Memory B cell (primary cell): ENCODE results near the gene C17orf67.
A peak's percentile ranks its signal among the peaks of the same experiment; 100 is the strongest.

Source experiments
- ATAC-seq: fragments of 150-1000 bp; cut with Tn5 transposase; 2 replicates; pipeline ENCODE4 v1.10.0; 2021; ENCODE audit warnings: low read depth, mild to moderate bottlenecking, moderate library complexity
- DNase-seq, 2 donors: peaks; one replicate each; pipeline ENCODE4 v3.0.0; 2022; ENCODE audit warnings: low spot score in 2 of 2
- H3K27ac Mint-ChIP-seq: one replicate; pipeline ENCODE4 v1.8.0; 2022; ENCODE audit warnings: mild to moderate bottlenecking, moderate library complexity, mixed read lengths
- H3K27me3 Mint-ChIP-seq: one replicate; pipeline ENCODE4 v1.8.0; 2022; ENCODE audit warnings: mixed read lengths
- H3K36me3 Mint-ChIP-seq: one replicate; pipeline ENCODE4 v1.8.0; 2022; ENCODE audit warnings: mild to moderate bottlenecking, mixed read lengths
- H3K4me1 Mint-ChIP-seq: one replicate; pipeline ENCODE4 v1.8.0; 2022; ENCODE audit warnings: mixed read lengths
- H3K4me3 Mint-ChIP-seq: one replicate; pipeline ENCODE4 v1.8.0; 2022; ENCODE audit warnings: mild to moderate bottlenecking, moderate library complexity, mixed read lengths
- H3K9me3 Mint-ChIP-seq: one replicate; pipeline ENCODE4 v1.8.0; 2022; ENCODE audit warnings: mixed read lengths

C17orf67 gene

DNA sequence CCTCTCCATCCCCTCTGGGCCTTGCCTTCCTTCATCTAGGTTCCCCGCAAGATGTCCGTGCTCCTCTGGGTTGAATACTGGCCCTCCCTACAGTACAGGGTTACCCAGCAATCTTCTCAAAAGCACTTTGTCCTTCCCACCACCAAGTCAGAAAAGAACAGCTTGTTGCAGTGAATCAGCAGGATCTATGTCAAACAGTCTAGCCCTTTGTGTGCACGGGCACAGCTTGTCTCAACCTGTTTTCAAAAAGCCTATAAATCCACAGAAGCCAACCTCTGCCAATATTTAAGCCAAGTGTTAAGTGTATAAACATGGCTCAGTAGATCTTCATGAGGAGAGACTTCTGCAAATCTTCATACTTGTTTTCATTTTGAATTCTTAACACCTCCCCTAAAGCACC, 25.2 kb downstream of the C17orf67 start:
- ATAC-seq (no peak), DNase-seq (no peak)
- Mint-ChIP-seq H3K27ac (no peak overlapping the region), H3K36me3 (peaks cover 10% of the 10 kb centered on the region), H3K4me3 (no peak overlapping the region), H3K27me3 (no peaks in the 10 kb centered on the region), H3K9me3 (no peaks in the 10 kb centered on the region), H3K4me1 (no peaks in the 10 kb centered on the region)

DNA sequence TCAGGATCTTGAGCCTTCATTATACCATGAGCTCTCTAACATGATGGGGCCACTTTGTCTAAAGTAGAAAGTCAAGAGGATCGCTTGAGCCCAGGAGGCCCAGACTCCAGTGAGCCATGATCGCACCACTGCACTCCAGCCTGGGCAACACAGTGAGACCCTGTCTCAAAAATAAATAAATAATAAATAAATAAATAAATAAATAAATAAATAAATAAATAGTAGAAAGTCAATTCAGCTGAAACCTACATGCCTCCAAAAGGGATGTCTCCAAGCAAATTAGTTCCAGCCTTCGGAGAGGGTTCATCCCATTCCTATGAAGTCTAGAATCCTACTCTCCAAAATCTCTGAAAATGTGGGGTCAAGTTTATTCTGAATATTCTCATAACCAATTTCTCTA, 26.0 kb downstream of the C17orf67 start:
- H3K4me1 Mint-ChIP-seq: no peaks in the 10 kb centered on the region
- no peak overlapping the region for H3K27ac Mint-ChIP-seq
- DNase-seq (no peak), ATAC-seq (no peak)
- peaks cover 11% of the 10 kb centered on the region for H3K36me3 Mint-ChIP-seq
- H3K9me3 Mint-ChIP-seq: no peaks in the 10 kb centered on the region
- H3K4me3 Mint-ChIP-seq: no peak overlapping the region
- no peaks in the 10 kb centered on the region for H3K27me3 Mint-ChIP-seq

DNA sequence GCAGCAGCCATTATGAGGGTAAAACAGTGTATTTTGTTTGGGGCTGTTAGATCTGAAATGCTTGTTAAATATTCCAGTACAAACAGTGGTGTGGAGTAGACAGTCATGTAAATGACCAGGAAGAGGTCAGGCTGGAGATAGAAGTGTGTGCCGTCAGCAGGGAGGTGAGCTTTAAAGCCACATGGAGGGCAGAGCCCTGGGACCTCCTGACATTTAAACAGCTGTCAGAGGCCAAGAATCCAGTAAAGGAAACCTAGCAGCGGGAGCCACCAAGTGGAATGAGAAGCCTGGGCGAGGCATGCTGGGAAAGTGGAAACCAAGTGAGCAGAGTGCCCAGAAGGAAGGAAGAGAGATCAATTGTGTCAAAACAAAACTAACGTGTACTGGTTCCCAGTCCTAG, 26.8 kb downstream of the C17orf67 start:
- Mint-ChIP-seq H3K4me1 (no peaks in the 10 kb centered on the region), H3K9me3 (no peaks in the 10 kb centered on the region), H3K36me3 (peaks cover 11% of the 10 kb centered on the region), H3K27me3 (no peaks in the 10 kb centered on the region), H3K4me3 (no peak overlapping the region), H3K27ac (no peak overlapping the region)
- ATAC-seq: no peak
- DNase-seq: no peak

DNA sequence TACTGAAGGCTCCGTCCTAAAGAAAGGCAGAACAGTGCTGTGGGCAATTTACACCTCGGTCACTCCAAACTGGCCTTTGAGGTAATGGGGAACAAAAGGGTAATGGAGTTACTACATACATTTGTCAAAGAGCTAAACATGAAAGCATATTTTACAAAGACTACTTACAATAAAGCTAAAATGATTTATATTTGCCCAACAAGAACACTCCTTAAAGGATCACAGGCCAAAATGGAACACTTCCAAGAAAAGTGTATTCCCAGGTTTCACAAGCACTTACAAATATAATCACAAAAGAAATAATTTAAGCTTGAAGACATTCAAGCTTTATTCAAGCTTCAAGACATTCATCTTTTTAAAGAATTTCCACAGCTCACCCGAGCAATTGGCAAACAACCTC, 29.3 kb downstream of the C17orf67 start:
- peaks cover 14% of the 10 kb centered on the region for H3K36me3 Mint-ChIP-seq
- H3K27me3 Mint-ChIP-seq: no peaks in the 10 kb centered on the region
- ATAC-seq: no peak
- DNase-seq: no peak
- H3K9me3 Mint-ChIP-seq: no peaks in the 10 kb centered on the region
- no peaks in the 10 kb centered on the region for H3K4me1 Mint-ChIP-seq
- H3K4me3 Mint-ChIP-seq: no peak overlapping the region
- H3K27ac Mint-ChIP-seq: no peak overlapping the region

DNA sequence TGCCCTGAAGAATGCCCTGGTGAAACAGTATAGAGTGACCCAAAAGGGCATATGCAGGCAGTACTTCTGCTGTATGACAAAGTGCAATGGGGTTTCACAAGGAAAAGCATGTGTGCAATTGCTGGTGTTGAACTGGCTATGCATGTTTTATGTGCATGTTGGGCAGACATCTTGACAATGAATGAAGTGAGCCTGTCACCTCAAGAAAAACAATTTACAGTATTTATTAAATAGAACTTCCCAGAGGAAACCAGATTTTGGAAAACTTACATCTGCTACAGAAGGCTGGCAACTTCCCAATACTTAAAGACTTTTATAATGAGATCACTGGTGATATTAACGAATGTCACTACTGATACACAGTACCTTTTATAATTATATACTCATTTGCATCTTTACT, 30.6 kb downstream of the C17orf67 start:
- no peak overlapping the region for H3K4me3 Mint-ChIP-seq
- H3K9me3 Mint-ChIP-seq: no peaks in the 10 kb centered on the region

DNA sequence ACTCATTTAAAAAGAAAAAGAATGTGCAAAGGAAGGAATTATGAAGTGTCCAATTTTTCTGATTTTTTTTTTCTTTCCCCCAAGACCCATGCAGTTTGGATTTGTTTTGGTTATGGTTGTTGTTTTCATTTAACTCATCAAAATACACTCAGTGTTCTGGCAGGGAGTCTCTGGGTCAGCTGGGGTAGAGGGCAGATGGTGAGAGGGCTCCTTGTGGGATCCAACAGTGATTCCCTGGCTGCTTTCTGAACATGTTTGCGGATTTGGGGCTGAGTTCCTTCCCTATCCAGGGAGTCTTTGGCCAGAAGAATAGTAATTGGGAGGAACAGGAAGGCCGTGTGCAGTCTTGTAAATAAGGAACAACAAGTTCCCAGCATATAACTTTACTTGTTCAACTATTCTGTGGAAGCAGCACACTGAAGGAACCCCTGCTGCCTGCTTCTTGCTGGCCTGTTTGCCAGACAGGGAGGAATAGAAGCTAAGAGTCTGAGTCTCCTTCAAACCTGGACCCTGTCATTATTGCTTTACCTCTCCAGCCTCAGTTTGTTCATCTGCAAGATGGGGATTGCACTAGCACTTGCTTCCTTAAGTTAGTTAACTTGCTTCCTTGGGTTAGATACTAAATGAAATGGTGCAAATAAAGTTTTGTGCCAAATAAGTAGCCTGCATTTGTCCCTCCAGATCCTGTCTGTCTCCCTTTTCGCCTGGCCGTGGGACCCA, 32.1 kb downstream of the C17orf67 start:
- H3K27me3 Mint-ChIP-seq: no peaks in the 10 kb centered on the region
- no peaks in the 10 kb centered on the region for H3K4me1 Mint-ChIP-seq
- H3K27ac Mint-ChIP-seq: no peak overlapping the region
- no peak overlapping the region for H3K4me3 Mint-ChIP-seq
- no peaks in the 10 kb centered on the region for H3K9me3 Mint-ChIP-seq
- DNase-seq: no peak
- no peak for ATAC-seq
- peaks cover 14% of the 10 kb centered on the region for H3K36me3 Mint-ChIP-seq

More for the DNA sequence above, 30.6 kb downstream of the C17orf67 start:
- no peak for DNase-seq
- no peaks in the 10 kb centered on the region for H3K4me1 Mint-ChIP-seq
- no peaks in the 10 kb centered on the region for H3K27me3 Mint-ChIP-seq
- H3K27ac Mint-ChIP-seq: no peak overlapping the region
- peaks cover 14% of the 10 kb centered on the region for H3K36me3 Mint-ChIP-seq
- ATAC-seq: no peak

DNA sequence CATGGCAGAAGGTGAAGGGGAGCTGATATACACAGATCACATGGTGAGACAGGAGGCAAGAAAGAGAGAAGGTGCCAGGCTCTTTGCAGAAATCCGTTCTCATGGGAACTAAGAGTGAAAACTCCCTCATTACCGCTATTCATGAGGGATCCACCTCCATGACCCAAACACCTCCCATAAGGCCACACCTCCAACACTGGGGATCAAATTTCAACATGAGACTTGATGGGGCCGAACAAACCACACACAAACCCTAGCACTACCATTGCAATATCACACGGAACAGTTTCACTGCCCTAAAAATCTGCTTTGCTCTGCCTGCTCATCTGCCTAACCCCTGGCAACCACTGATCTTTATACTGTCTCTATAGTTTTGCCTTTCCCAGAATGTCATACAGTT, 34.8 kb downstream of the C17orf67 start:
- DNase-seq: no peak
- Mint-ChIP-seq H3K27ac (no peak overlapping the region), H3K27me3 (no peaks in the 10 kb centered on the region), H3K4me3 (no peak overlapping the region), H3K36me3 (peaks cover 17% of the 10 kb centered on the region), H3K9me3 (no peaks in the 10 kb centered on the region), H3K4me1 (no peaks in the 10 kb centered on the region)
- ATAC-seq: no peak

DNA sequence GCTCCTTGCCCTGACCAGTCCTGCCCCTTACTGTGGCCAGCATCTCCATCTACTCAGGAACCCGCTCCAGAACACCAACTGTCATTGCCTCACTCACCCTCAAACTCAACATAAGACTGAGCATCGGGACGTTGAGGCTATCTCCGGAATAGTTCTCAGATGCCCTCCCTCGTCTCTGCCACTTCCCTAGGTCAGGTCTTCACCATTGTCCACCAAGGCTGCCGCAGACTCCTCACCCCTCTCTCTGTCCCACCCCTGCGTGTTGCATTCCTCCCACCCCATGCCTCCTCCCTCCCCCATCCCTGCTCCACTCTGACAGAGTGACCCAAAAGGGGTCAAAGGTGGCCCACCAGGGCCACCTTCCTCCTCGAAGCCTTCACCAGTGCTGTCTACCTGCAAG, 37.2 kb downstream of the C17orf67 start:
- ATAC-seq (no peak), DNase-seq (no peak)
- Mint-ChIP-seq H3K27ac (no peak overlapping the region), H3K4me1 (peaks cover 7% of the 10 kb centered on the region), H3K9me3 (peaks cover 7% of the 10 kb centered on the region), H3K36me3 (peaks cover 23% of the 10 kb centered on the region), H3K27me3 (no peaks in the 10 kb centered on the region), H3K4me3 (no peak overlapping the region)

DNA sequence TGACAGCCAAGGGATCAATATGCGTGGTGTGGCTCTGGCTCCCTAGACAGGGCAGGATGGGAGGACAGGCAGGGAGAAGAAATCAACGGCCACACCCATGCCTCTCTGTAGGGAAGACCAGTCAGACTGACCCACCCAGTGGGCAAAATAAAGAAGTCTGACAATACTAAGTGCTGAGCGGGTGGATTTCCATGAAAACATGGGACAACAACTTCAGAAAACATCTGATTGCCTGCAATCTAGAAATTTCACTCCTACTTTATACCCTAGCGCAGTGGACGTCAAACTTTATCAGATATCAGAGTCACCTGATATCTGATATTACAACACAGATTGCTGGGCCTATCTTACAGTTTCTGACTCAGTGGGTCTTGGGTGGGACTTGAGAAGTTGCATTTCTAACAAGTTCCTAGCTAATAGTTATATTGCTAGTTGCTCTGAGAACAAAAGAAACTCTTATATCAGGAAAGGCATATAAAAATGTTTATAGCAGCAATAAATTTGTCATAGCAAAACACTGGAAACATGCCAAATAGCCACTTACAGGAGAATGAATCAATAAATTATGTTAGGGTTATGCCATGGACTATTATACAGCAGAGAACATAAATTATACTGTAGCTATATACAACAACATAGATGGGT, 38.4 kb downstream of the C17orf67 start:
- Mint-ChIP-seq H3K36me3 (peaks cover 24% of the 10 kb centered on the region), H3K27me3 (no peaks in the 10 kb centered on the region), H3K4me1 (peaks cover 7% of the 10 kb centered on the region), H3K27ac (no peak overlapping the region), H3K9me3 (peaks cover 7% of the 10 kb centered on the region), H3K4me3 (no peak overlapping the region)
- DNase-seq (no peak), ATAC-seq (no peak)

DNA sequence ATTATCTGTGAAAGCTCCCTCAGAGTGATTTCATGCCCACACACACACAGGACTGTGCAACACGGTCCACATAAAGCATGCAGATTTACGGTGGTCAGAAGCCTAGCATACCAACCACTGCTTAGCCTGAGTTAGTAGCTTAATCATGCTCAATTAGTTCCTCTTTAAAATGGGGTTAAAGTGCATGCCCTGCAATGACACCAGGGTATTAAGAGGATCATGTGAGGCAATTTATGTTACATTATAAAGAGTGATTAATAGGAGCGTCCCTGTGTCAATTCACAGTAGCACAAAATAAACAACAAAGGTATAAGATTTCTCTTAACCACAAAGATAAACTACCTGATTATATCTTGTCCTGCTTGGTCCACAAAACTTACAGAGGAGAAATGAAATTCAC, 39.8 kb downstream of the C17orf67 start:
- H3K27me3 Mint-ChIP-seq: no peaks in the 10 kb centered on the region
- ATAC-seq: no peak
- no peak overlapping the region for H3K27ac Mint-ChIP-seq
- no peak for DNase-seq
- H3K9me3 Mint-ChIP-seq: peaks cover 7% of the 10 kb centered on the region
- H3K36me3 Mint-ChIP-seq: peaks cover 23% of the 10 kb centered on the region
- peaks cover 7% of the 10 kb centered on the region for H3K4me1 Mint-ChIP-seq
- H3K4me3 Mint-ChIP-seq: no peak overlapping the region

DNA sequence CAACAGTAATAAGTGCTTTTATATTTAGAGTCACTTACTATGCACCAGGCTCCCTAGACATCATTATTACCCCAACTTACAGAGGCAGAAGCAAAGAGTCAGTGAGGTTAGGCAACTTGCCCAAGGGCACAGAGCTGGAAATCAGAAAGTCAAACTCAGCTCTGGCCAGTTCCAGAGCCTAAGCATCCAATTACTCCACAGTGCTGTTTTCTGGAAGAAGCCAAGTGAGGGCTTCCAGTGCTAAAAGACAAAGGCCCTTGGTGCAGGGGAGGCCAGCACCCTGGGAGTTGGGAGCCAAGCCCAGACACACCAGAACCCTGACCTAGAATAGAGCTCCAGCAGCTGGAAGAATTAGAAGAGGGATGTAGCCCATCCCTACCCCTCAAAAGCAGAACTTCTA, 40.2 kb downstream of the C17orf67 start:
- no peak overlapping the region for H3K4me3 Mint-ChIP-seq
- peaks cover 23% of the 10 kb centered on the region for H3K36me3 Mint-ChIP-seq
- no peak overlapping the region for H3K27ac Mint-ChIP-seq
- peaks cover 7% of the 10 kb centered on the region for H3K4me1 Mint-ChIP-seq
- H3K9me3 Mint-ChIP-seq: peaks cover 7% of the 10 kb centered on the region
- DNase-seq (no peak), ATAC-seq (no peak)
- H3K27me3 Mint-ChIP-seq: no peaks in the 10 kb centered on the region

DNA sequence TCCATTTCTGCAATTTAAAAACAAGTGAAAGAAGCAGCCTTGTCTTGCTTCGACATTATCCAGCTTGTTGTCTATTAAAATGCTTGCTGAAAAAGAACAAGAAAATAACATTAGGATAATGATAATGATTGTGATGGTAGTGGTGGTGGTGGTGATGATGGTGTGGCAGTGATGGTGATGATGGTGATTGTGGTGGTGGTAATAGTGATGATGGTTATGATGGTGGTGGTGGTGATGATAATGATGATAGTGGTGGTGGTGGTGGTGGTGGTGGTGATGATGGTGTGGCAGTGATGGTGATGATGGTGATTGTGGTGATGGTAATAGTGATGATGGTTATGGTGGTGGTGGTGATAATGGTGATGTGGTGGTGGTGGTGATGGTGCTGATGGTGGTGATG, 41.5 kb downstream of the C17orf67 start:
- H3K27me3 Mint-ChIP-seq: no peaks in the 10 kb centered on the region
- peaks cover 21% of the 10 kb centered on the region for H3K36me3 Mint-ChIP-seq
- ATAC-seq (no peak), DNase-seq (no peak)
- H3K9me3 Mint-ChIP-seq: peaks cover 7% of the 10 kb centered on the region
- H3K4me3 Mint-ChIP-seq: no peak overlapping the region
- peaks cover 9% of the 10 kb centered on the region for H3K4me1 Mint-ChIP-seq
- H3K27ac Mint-ChIP-seq: no peak overlapping the region

DNA sequence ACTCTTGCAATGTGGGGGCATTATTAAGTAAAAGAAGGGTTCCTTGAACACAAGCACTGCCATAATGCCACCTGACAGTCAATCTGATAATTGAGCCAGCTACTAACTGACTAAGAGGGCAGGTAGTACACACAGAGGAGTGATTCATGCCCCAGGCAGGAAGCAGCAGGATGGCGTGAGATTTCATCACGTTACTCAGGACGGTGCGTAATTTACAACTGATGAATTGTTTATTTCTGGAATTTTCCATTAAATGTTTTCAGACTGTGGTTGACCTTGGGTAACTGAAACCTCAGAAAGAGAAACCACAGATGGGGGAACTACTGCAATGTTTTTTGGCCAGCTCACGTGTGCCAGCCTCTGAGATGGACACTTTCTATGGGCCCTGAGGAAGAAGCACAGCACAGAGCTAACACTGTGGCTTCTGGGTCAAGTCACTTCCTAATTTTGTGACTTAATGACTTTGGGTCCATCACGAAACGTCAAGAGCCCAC, 46.7 kb downstream of the C17orf67 start:
- peaks cover 6% of the 10 kb centered on the region for H3K4me1 Mint-ChIP-seq
- peak; percentile 53 for ATAC-seq
- H3K27me3 Mint-ChIP-seq: peaks cover 4% of the 10 kb centered on the region
- DNase-seq: no peak
- peak overlapping the region; percentile 3 for H3K4me3 Mint-ChIP-seq
- H3K36me3 Mint-ChIP-seq: peaks cover 3% of the 10 kb centered on the region
- no peaks in the 10 kb centered on the region for H3K9me3 Mint-ChIP-seq
- no peak overlapping the region for H3K27ac Mint-ChIP-seq

DNA sequence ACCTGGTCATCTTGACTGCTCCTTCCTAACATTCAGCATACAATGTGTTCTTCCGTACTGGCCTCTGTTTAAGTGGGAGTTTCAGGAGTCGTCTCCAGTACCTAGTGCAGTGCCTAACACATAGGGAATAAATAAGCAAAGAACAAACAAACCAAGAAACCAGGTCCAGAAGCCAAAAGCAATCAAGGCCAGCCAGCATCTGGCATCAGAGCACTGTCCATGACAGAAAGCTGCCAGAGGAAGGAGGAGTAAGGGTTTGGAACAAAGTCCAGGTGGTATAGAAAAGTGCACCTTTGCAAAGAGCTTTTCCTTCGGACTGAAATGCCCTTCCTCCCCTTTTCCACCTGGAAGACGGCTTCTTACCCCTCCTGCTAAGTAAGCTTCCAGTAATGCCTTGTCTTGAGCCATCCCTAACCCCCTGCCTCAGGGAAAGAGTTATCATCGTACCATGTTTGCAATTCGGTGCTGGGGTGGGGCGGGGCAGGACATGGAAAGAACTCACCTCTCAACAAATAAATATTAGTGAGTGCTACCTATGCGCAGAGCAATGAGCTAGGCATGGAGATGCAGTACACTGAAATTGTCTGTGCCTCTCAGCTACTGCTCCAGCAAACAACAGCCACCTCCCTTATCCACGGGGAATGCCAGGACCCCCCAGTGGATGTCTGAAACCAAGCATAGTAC, 47.6 kb downstream of the C17orf67 start:
- ATAC-seq (no peak), DNase-seq (no peak)
- H3K4me3 Mint-ChIP-seq: no peak overlapping the region
- H3K9me3 Mint-ChIP-seq: no peaks in the 10 kb centered on the region
- H3K36me3 Mint-ChIP-seq: peaks cover 3% of the 10 kb centered on the region
- H3K27ac Mint-ChIP-seq: no peak overlapping the region
- H3K27me3 Mint-ChIP-seq: peaks cover 7% of the 10 kb centered on the region
- H3K4me1 Mint-ChIP-seq: peaks cover 6% of the 10 kb centered on the region
